Stimulated activated CD8-positive, alpha-beta memory T cell treated with anti-CD3 and anti-CD28 coated beads, Interleukin-4, amount 100 ng/mL, for 4 hours (primary cell): ENCODE measurements around the gene INHBB.
"Not testable (repeated sequence)": the region's sequence is repeated elsewhere in the genome, so short reads cannot be mapped to it uniquely, and the experiment has no call there.

Experiments used
- DNase-seq, 2 donors: peaks; one replicate each; pipeline ENCODE4 v3.0.0-alpha.2; 2020; ENCODE audit warnings: low read depth in 2 of 2, low spot score in 1 of 2

Gene INHBB

DNA sequence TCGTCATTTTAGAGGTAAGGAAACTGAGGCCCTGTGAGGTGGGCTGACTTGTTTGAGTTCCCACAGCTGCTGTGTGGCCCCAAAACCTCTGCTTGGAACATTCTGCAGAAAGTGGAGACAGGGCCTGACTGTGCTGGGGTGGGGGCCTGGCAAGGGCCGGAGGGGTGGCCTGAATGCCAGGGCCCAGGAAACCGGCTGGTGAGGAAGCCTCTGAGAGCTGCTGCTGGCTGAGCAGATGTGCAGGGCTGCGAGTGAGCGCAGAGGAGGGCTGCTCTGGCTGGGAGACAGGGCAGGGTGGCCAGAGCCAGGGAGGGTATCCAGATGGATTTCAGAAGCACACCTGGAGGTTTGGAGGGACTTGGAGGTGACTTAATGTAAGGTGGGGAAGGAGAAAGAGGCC, 29.9 kb upstream of the INHBB start:
- DNase-seq = no peak

DNA sequence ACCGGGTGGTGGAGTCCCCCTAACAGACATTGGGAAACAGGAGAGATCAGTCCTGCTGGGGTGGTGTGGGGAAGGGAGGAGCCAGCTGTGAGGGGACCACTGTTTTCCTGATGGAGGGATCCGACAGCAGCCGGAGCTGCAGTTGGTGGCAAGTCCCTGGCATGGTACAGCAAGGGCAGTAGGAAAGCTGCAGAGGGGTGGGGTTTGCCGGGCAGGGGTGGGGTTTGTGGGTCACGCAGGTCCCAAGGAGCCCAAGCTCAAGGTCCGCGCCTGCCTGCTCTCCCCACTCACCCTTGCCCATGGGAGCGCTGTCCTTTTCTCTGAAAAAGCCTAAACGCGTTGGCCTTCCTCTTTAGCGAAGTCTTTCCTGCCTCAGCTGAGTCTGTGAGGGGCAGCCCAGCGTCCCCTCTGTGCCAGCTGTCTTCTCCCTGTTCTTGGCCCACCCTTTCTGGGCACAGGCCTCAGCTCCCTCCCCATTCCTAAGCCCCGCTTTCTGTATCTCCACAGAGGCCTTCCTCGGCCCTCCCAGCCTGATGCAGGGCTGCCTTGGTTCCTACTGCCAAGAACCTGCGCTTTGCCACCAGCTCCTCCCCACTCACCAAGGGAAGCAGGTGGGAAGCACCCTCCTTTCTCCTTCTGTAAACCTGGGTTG, 29.3 kb upstream of the INHBB start:
- no peak for DNase-seq

DNA sequence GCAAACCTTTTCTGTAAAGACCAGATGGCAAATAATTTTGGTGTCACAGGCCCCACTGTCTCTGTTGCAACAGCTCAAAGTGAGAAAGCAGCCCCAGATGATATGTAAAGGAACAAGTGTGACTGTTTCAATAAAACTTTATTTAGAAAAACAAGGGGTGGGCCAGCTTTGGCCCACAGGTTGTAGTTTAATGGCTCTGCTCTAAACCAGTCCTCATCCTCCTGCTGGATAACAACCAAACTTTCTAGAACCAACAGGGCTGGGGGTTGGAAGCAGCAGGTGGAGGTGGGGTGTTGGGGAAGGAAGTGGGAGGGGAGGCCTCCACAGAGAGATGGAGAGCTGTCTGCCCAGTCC, 28.8 kb upstream of the INHBB start:
- no peak for DNase-seq

DNA sequence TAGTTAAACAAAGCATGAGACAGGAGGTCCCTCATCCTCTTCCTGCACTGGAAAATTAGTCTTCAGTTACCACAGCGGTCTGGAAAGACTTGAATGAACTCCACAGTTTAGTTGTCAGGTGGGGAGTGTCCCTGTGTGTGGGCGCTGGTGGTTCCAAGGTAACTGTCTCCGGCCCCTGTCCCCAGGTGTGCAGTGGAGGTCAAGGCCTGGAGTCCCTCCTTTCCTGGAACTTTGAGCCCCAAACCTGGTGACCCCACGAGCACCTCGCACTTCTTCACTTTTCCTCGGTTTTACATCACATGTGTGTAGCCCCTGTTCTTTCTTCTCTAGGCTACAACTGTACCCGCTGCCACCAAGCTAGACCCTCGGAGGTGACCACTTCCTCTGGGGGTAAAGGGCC, 28.0 kb upstream of the INHBB start:
- DNase-seq = no peak

DNA sequence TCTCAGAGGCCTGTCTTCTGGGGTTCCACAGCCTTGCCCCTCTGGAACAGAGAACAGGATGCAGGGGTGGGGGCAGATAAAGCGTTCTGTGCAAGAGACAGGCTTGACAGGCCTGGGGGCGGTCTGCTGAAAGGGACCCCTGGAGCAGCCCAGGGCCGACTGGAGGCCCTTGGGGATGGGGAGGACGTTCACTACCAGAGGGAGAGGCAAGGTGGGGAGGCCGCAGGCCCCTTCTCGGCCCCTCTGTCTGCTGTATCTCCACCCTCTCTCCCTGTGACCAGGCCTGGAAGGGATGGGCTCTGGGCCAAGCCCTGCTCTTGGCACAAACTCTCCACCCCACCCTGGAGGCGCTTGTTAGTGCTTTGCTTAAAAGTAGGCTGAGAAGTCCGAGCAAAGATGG, 27.3 kb upstream of the INHBB start:
- no peak for DNase-seq

DNA sequence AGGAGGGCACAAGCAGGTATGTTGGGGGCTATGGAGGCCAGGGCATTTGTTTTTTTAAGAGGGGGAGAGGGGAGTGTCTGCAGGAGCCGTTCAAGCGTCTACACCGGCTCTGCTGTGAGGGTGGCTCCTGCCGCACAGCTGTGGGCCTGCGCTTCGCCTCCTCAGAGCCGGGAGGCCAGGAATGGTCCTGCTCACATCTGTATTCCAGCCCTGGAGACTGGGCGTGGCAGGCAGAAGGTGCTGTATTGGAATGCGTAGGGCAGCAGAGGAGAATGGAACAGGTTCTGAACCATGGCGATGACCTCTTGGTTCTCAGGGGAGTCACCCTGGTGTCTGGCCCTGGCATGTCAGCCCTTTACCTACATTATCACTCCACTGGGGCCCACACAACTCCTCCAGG, 26.8 kb upstream of the INHBB start:
- no peak for DNase-seq

DNA sequence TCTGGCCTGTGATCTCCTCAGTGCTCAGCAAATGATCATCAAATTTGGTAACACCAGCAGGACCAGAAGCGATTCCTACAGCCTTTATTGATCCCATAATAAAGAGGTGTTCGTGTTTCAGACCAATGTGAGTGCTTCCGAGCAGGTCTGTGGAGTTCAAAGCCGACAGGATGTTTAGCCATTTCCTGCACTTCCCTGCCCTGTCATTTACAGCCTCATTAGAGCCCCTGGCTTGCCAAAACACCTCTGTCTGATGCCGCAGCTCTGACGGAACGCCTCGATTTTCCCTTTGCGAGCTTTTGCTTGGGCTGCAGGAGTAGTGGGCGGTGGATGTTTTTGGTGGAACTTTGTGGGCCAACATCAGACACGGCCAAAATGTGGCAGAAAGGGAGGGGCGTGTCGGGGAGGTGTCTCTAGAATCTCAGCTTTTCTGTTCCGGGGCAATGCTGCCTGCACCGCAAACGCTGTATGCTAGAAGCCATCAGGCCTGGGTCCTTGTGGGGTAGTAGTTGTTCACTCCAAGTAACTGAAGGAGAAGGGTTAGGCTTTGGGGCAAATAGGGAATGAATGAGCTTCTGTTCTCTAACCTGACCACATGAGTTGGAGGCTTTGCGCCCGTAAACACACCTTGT, 26.1 kb upstream of the INHBB start:
- DNase-seq = no peak

DNA sequence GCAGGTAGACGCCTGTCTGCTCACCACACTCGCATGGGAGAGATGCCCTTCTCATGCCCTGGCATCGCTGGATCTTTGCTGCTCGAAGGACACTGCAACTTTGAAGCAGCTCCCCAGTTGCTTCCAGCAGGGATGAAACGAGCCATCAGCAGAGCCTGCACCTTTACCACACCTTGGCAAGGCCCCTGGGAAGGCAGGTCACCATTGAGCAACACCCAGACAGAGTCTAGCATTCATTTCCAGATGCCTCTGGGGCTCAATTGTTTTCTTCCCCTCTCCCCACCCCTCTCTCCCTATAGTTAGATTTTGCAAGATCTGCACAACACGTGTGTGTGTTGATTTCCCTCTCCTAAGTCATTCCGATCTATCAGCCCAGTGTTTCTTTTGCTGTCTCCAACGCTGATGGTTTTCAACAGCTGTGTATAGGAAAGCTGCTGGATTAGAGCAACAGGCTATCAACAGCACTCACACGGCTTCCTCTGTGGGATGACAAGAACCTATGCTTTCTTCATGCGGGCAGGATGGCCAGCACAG, 25.6 kb upstream of the INHBB start:
- DNase-seq = no peak

DNA sequence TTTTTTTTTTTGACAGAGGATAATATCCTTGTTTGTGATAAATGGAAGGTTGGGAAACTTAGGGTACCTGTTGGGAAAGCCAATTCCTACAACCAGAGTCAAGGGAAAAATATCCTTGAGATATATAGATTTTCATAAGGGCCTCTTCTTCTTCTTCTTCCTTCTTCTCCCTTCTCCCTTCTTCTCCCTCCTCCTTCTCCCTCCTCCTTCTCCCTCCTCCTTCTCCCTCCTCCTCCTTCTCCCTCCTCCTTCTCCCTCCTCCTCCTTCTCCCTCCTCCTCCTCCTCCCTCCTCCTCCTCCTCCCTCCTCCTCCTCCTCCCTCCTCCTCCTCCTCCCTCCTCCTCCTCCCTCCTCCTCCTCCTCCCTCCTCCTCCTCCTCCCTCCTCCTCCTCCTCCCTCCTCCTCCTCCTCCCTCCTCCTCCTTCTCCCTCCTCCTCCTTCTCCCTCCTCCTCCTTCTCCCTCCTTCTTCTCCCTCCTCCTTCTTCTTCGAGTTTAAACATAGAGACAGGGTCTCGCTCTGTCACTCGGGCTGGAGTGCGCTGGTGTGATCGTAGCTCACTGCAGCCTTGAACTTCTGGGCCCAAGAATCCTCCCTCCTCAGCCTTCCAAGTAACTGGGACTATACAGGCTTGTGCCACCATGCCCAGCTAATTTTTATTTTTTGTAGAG, 24.9 kb upstream of the INHBB start:
- not testable (repeated sequence) for DNase-seq

DNA sequence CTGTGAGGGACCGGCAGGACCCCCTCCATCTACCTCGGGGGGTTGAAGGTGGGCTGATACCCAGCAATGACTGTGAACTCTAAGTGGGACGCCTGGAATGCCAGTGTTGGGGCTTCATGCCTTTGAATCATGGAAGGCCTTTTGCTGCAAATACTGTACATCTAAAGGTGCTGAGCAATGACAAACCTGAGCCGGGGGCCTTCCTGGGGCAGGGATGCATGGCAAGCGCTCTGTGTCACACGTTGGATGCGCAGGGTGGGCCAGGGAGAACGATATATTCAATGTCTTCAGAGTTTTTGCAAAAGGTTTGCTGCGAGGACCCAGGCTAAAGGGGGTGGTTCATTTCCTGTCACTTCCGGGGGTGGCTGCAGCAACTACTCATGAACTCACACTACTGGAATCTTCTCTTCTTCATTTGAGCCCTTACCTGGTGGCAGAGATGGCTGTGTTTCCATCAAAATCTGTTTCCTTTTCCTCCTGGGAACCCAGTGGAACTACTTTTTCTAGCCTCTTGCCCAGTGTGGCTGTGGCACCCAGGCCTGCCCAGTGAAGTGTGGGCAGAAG, 24.1 kb upstream of the INHBB start:
- no peak for DNase-seq

DNA sequence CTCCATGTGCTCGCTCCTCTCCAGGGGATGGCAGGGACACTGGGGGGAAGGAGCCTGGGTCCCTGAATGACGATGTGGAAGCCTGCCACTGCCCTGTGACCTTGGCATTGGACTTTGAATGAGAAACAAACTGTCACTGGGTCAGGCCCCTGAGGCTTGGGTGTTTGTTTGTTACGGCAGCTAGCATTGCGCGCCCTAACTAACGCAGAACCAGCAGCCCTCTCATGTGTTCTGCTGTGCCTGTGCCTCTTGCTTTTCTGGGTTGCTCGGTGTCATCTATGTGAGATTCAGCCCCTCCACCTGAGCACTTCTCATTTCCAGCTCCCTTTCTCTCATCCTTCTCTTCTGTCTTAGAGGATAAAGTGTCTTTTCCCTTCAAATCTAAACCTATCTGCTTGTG, 23.6 kb upstream of the INHBB start:
- no peak for DNase-seq

DNA sequence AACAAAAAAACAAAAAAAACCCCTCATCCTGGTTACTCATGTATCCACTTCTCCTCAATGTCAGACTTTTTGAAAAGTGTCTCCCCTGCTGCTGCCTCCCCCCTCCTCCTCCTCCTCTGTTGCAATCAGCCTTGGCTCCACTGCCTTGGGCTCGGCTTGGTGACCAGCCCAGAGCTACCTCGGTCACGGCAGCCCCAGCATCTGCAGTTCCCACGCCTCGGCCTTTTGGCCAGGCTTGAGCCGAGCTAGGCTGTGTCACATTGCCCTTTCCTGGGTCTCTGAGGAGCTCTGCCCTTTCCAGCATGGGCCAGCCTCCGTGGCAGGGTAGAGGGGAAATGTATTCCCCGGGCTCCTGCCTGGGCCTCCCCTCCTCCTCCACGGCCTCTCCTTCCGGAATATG, 22.7 kb upstream of the INHBB start:
- DNase-seq = no peak

DNA sequence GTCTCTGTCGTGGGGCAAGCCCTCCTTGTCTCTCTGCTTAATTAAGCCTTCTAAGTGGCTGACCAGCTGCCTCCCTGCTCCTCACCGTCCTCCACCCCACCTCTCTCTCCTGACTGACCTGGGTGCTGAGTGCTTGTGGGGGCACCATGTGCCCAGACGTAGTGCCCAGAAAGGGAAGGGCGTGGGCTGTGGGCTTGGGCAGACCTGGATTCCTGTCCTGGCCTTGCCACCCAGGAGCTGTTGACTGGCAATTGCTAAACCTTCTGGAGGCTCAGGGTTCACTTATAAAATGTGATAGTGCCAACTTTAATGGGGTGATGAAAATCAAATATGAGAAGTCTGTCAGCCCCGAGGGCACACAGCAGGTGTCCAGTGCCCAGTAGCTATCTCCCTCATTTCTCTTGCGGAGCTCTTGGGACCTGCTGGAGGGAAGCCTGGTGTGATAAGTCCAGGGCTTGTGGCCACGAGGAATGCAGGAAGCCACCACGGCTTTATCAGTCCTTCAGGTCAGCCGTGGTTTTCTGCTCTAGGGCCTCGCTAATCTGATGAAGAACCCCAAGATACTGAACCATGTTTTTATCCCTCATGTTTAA, 22.0 kb upstream of the INHBB start:
- no peak for DNase-seq

DNA sequence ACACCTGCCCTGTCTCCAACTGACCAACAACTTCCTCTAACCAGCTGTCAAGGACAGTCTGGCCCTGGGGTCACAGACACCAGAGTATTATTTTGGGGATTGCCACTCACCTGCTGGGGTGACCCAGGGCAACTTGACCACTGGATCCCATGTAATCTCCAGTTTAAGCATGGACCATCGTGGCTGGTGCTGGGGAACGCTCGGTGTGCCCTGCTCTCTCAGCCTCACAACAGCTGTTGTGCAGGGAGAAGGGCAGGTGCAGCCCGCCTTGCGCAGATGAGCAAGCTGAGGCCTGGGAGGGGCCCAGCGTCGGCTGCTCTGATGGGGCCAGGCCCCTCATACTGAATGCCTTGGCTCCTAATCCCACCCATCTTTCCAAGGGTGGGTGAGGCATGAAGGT, 21.0 kb upstream of the INHBB start:
- DNase-seq = no peak

DNA sequence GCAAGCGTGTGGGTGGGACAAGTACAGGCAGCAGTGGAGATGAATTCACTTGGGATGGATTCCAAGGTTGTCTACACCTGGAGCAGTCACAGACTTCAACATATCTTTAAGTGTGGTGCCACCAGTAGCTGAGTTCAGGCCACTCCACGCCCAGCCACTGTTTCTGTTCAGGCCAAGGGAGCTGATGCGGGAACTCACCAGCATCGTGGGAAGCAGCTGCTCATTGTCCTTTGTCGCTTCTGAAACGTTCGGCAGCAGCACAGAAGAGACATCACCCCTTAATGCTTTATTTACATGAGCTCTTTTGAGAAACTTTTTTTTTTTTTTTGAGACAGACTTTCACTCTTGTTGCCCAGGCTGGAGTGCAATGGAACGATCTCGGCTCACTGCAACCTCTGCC, 19.9 kb upstream of the INHBB start:
- DNase-seq = no peak

DNA sequence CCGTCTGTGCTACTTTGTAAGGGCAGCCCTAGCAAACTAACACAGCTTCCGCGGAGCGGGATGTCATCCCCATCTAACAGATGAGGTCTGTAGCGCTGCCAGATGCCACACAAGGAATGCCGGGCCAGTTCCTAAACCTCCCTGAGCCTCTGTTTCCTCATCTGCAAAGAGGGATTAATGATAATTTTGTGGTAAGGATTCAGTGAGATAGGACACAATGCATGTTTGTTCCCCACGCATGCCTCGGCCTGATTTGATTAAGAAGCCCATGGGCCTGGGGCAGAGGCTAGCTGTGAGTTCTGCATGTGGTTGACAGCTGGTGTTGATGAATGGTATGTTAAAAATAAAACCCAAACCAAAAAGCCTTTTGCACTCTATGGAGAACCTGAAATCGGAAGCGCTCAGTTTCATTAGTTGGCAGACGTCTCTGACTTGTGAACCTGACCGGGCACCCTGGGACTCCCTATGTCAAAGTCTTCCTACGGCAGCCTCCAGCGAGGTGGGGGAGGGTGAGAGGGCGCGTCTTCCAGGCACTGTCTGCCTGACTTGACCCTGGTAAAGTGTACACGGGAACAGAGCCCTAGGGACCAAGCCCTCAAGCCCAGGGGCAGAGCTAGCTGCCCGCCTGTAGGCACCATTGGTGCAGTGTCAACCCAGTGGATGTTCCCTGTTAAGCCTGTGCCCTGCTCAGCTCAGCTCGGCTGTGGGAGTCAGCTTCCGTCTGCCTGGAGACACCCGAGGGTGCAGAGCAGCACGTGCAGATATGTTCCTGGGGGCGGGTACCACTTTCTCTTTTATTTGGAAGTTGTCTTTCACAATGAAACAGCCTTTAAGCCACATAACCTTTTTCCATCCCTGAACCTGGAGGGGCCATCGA, 14.8 kb upstream of the INHBB start:
- DNase-seq = no peak

DNA sequence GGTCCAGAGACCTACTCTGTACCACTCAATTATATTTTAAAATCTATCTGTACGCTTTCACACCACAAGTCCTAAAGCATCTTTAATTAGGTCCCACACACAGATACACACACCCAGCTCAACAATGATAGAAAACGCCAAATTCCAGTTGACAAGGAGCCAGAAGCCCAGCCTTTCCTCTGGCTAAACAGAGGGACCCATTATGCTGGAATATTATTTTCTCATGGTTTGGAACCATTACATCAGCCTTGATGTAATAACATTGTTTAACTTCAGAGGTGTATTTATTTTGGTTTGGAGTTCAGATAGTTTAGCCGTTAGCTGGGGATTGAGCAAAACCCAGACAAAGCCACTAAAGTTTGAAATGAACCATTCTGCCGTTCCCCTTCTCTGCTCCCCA, 14.0 kb upstream of the INHBB start:
- no peak for DNase-seq

DNA sequence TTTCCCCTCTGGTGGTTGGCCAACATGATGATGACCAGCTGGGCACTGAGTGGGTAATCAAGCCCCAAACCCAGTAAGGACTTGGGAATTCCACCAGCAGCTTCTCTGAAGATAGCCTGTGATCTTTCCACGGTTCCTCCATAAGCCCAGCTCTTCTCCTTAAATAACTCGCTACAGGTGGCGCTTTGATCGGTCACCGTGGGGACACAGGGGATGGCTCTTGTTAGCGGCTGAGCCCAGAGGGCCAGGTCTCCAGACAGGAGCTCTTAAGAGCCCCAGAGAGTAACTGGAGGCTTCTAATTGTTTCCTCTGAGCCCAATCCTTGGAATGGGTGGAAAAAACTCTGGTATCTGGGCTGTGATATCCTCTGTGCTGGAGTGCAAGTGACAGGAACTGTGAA, 13.6 kb upstream of the INHBB start:
- no peak for DNase-seq

DNA sequence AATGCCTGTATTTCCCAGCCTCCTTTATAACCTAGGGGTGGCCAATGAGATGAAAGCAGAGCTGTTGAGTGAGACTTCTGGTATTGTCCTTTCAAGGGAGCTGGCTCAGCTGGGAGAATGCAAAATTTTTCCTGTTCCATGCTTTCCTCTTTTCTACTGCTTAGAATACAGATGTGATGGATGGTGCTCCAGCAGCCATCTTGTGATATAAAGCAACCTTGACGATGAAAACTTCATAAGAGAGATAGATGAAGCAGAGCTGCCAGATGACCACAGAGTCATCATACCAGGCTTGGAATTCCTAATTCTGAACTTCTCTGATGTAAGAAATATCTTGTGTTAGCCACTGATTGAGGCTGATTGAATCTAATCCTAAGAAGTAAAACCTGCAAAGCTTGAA, 11.9 kb upstream of the INHBB start:
- no peak for DNase-seq

DNA sequence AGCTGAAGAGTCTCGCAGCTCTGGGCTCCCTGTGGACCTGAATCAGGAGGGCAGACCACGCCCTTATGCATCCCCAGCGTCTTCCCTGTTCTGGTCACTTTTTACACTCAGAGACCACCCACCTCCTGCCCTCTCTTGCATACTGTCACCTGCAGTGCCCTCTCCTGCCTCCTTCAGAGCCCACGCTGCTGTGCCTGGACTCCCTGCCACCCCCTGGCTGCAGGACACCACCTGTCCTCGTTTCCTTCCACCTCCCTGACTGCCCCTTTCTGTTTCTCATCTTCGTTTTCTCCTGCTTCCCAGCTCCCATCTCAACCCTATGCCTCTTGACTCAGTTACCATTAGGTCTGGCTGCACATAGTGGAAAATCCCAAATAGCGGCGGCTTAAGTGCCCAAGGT, 9.2 kb upstream of the INHBB start:
- no peak for DNase-seq

DNA sequence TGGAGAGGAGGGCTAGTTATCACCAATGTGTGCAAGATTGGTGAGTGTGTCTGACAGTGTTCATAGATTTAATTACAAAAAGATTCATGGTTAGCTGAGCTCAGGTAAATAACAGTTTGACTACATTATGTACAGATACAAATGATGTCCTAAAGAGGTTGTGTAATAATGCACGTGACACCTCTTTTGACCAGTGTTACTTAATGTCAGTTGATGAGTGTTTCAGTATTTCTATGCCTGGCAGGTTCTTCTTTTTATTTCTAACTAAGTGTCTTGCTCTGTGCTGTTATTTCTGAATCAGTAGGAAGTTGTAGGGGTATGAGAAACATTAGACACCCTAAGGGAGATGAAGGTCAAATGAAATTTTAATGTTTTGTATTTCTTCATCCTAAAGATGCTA, 7.9 kb upstream of the INHBB start:
- no peak for DNase-seq
